Measurements from ENCODE around the gene SLC10A1.

SLC10A1 gene

DNA sequence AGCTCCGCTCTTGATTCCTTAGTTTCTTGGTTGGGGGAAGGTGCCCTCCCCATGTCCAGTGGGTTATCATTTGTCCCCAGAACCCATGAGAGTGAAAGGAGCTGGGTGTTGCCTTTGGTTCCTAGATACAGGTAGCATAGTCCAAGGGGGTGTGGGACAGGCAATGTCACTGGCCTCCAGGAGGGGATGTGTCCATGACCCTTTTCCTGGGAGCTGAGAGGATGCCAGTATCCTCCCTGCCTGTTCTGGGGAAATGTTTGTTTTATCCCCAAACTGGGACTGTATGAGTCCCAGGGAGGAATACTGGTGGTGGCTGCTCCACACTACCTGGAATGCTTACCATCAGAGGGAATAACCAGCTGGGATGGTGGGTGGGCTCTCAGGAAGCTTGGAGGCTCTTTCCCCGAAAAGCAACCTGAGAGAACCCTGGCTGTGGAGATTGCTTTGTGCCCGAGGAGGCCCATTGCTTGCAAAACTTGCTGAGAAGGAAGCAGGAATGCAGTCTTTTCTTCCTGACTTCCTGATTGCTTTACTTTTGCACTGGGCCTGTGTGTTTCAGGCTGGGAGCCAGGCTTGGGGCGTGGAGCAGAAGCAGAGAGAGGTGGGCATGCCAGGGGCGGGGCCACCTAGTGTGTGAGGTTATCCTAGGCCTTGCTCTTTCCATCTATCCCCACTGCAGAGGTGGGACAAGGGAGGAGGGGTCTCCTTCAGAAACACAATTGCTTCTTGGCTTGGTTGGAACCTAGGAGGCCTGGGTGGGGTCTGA, 715 bp upstream of the SLC10A1 start:
- TF ChIP-seq CTCF (IDR thresholded peaks at IDR 0.05; ENCODE audit: insufficient read depth, low read length, poor library complexity, severe bottlenecking): no peak
- Histone ChIP-seq H3K27me3 (replicated peaks; ENCODE audit: control insufficient read depth, insufficient read depth, low read length) (no peaks in the 10 kb centered on the region), H3K36me3 (ENCODE audit: control insufficient read depth, insufficient read depth, low read length) (no peaks in the 10 kb centered on the region; the same call in 1 of the 2 replicates), H3K4me3 (replicated peaks; ENCODE audit: low read depth, low read length) (no peak overlapping the region)
- no peak for DNase-seq (ENCODE audit: extremely low read depth, insufficient read length)

DNA sequence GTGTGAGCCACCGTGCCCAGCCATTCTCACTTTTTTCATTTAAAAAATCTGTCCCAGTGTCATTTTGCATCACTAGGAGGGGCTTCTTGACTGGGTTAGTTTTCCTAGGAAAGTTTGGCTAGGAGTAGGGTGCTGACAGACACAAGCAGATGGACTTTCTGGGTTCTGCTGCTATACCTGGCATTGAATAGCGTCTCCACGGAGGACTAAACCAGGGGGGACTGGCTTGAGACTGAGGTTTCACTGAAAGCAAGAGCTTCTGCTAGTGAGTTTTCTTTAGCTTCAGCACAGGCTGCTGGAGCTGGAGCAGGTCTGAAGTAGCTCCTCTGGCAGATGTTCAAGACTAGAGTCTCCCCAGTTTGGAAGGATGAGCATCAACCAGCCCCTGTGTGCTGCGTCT, 1.4 kb downstream of the SLC10A1 start:
- Histone ChIP-seq H3K4me3 (replicated peaks; ENCODE audit: low read depth, low read length) (no peak overlapping the region), H3K36me3 (ENCODE audit: control insufficient read depth, insufficient read depth, low read length) (no peaks in the 10 kb centered on the region; the same call in 1 of the 2 replicates)
- TF ChIP-seq CTCF (IDR thresholded peaks at IDR 0.05; ENCODE audit: insufficient read depth, low read length, poor library complexity, severe bottlenecking): no peak

DNA sequence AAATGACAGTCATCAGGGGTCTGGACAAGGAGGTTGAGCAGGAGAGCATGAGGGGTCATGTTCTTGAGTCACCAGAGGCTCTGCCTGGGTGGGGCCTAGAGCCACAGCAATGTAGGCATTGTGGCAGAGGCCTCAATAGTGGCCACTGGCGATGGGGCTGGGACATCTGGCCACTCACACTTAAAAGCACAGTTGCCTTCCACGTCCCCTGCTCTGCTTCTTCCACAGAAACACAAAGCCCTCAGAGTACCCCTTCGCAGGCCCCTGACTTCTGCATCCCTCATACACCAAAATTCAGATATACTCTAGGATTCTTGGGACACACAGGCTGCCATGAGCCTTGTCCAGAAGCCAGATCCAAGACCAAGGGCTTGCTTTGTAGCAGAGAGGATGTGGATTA, 2.2 kb downstream of the SLC10A1 start:
- H3K27me3 ChIP-seq (replicated peaks; ENCODE audit: control insufficient read depth, insufficient read depth, low read length): no peaks in the 10 kb centered on the region
- no peaks in the 10 kb centered on the region; the same call in 1 of the 2 replicates for H3K36me3 ChIP-seq (ENCODE audit: control insufficient read depth, insufficient read depth, low read length)
- no peak for TF ChIP-seq CTCF (IDR thresholded peaks at IDR 0.05; ENCODE audit: insufficient read depth, low read length, poor library complexity, severe bottlenecking)
- H3K4me3 ChIP-seq (replicated peaks; ENCODE audit: low read depth, low read length): no peak overlapping the region
- no peak for DNase-seq (ENCODE audit: extremely low read depth, insufficient read length)

More for the DNA sequence above, 1.4 kb downstream of the SLC10A1 start:
- DNase-seq (ENCODE audit: extremely low read depth, insufficient read length): no peak
- H3K27me3 ChIP-seq (replicated peaks; ENCODE audit: control insufficient read depth, insufficient read depth, low read length): no peaks in the 10 kb centered on the region

DNA sequence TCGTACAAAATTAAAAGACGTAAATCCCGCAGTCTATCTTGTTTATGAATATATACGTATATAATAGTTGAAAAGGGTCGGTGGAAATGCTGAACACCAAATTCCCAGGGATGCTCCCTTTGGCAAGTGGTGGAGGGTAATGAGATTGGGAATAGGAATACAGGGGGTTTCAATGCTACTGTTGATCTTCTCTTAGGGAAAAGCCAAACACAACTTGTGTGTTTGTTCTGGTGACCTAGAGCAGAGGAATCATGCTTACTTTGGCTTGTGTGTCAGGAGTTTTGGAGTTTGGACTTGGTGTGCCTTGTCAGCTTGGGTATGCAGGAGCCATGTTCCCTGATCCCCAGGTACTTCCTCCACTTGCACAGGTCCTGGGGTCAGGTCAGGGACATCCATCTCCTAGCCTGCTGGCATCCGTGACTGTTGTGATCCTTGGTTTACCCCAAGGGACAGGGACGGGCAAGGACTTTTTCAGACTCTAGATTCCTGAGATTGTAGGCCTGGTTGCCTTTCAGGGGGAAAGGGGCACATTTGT, 4.1 kb downstream of the SLC10A1 start:
- H3K27me3 ChIP-seq (replicated peaks; ENCODE audit: control insufficient read depth, insufficient read depth, low read length): no peaks in the 10 kb centered on the region
- no peak overlapping the region for H3K4me3 ChIP-seq (replicated peaks; ENCODE audit: low read depth, low read length)
- DNase-seq (ENCODE audit: extremely low read depth, insufficient read length): no peak
- H3K36me3 ChIP-seq (ENCODE audit: control insufficient read depth, insufficient read depth, low read length): no peaks in the 10 kb centered on the region; the same call in 1 of the 2 replicates
- TF ChIP-seq CTCF (IDR thresholded peaks at IDR 0.05; ENCODE audit: insufficient read depth, low read length, poor library complexity, severe bottlenecking): no peak

GRCh38 chr14:69789118-69789640, 7.9 kb downstream of the SLC10A1 start:
- Histone ChIP-seq H3K27me3 (replicated peaks; ENCODE audit: control insufficient read depth, insufficient read depth, low read length) (no peaks in the 10 kb centered on the region), H3K36me3 (ENCODE audit: control insufficient read depth, insufficient read depth, low read length) (no peaks in the 10 kb centered on the region; the same call in 1 of the 2 replicates), H3K4me3 (replicated peaks; ENCODE audit: low read depth, low read length) (no peak overlapping the region)
- no peak for DNase-seq (ENCODE audit: extremely low read depth, insufficient read length)
- no peak for TF ChIP-seq CTCF (IDR thresholded peaks at IDR 0.05; ENCODE audit: insufficient read depth, low read length, poor library complexity, severe bottlenecking)
